Testis (tissue), 2 donors: ENCODE data around the gene BAG2.

Experiments used
- POLR2A ChIP-seq: fragments of 450-650 bp; IDR thresholded peaks from one replicate; pipeline ENCODE4 v1.6.1; 2017; ENCODE audit warnings: antibody characterized with exemption, mild to moderate bottlenecking, moderate library complexity
- TF ChIP-seq, protein P1 (sequence below), 3 experiments: fragments of 450-650 bp in 2 of 3; fragments of 200-600 bp in 1 of 3; sonication (generic) in 1 of 3; IDR thresholded peaks; one replicate each; pipeline ENCODE4 v1.5.1; 2016 to 2019; ENCODE audit warnings: antibody characterized with exemption in 3 of 3, mild to moderate bottlenecking in 2 of 3, moderate library complexity in 1 of 3

DNA sequence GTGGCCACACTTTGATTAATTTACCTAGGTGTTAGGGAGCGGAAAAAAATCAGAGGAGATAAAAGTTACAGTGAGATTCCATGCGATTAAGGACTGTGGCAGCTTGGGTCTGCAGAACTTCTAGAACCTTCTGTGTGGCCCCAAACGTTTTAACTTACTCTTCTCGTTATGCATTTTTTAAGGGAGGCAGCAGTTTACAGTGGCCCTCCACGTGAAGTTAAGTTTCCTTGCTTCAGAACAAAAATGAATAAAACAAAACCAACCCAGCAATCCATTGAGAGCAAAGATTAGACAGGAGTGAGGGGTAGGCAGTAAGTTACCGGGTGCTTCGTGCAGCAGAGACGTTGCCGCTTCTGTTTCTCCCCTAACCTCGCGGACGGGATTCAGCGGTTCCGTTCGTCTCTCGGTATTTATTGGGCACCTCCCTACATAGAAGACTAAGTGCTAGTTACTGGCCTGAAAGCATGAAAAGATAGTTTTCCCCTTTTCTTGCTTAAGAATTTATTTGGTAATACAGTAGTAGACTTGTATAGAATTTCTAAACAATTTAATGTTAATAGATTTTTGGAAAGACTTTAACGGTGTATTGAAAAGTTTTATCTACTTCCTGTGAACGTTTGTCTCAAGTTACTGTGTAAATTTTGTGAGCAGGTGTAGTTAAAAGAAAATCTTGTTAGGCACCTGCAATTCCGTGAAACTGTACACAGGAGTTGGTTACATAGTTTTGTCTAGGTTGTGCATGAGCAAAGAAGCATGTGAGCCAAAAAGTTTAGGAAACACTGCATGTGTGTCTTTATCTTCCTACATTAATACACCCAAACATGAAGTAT is 1.1 kb downstream of the BAG2 start:
- TF ChIP-seq, protein P1, sequence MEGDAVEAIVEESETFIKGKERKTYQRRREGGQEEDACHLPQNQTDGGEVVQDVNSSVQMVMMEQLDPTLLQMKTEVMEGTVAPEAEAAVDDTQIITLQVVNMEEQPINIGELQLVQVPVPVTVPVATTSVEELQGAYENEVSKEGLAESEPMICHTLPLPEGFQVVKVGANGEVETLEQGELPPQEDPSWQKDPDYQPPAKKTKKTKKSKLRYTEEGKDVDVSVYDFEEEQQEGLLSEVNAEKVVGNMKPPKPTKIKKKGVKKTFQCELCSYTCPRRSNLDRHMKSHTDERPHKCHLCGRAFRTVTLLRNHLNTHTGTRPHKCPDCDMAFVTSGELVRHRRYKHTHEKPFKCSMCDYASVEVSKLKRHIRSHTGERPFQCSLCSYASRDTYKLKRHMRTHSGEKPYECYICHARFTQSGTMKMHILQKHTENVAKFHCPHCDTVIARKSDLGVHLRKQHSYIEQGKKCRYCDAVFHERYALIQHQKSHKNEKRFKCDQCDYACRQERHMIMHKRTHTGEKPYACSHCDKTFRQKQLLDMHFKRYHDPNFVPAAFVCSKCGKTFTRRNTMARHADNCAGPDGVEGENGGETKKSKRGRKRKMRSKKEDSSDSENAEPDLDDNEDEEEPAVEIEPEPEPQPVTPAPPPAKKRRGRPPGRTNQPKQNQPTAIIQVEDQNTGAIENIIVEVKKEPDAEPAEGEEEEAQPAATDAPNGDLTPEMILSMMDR (IDR thresholded peaks at IDR 0.05), result no peak
- no peak for TF ChIP-seq POLR2A
